GM20000 (cell line): ENCODE data around the gene PEDS1.
A peak's percentile ranks its signal among the peaks of the same experiment; 100 is the strongest.
"Not testable (repeated sequence)": the region's sequence is repeated elsewhere in the genome, so short reads cannot be mapped to it uniquely, and the experiment has no call there.

Experiments
- DNase-seq: peaks from one replicate; pipeline ENCODE4 v3.0.0; 2012; ENCODE audit warnings: low spot score
- TF ChIP-seq, protein P1 (sequence below): IDR thresholded peaks from 2 replicates; pipeline ENCODE4 v1.5.1; 2012; ENCODE audit warnings: mild to moderate bottlenecking, control low read depth; ENCODE audit errors: extremely low read depth, missing control alignments

Gene PEDS1

DNA sequence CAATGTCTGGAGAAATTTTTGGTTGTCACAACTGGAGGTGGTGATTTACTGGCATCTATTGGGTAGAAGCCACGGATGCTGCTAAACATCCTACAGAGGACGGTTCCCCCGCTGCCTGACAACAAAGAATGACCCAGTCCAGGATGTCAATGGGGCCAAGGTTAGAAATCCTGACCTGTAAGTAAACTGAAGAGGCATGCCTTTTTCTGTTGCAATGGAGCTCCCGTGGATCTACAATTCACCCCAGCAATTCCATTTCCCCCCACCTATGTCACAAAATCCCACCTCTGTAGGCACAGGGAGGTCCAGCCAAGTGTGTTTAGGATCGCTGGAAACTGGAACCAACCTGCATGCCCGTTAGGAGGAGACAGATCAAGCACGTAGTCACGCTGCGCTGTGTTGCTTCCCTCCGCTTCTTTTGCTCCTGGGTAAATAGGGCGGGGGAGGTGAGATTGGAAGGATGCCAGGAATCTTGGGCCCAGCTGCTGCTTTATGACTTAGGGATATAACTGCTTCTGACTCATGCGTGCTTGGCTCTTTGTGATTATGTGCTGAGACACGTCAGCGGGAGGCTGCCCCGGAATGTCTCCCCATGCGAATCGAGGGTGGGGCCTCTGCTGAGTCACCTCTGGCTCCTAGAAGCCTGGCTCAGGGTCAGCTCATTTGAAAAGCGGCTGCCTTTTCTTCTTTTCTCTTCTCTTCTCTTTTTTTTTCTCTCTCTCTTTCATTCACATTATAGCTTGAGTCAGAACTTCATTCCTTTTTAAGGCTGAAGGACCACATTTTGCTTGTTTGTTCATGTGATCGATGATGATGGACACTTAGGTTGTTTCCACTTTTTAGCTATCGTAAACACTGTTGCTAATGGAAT is 12.4 kb upstream of the PEDS1 start:
- TF ChIP-seq, protein P1, sequence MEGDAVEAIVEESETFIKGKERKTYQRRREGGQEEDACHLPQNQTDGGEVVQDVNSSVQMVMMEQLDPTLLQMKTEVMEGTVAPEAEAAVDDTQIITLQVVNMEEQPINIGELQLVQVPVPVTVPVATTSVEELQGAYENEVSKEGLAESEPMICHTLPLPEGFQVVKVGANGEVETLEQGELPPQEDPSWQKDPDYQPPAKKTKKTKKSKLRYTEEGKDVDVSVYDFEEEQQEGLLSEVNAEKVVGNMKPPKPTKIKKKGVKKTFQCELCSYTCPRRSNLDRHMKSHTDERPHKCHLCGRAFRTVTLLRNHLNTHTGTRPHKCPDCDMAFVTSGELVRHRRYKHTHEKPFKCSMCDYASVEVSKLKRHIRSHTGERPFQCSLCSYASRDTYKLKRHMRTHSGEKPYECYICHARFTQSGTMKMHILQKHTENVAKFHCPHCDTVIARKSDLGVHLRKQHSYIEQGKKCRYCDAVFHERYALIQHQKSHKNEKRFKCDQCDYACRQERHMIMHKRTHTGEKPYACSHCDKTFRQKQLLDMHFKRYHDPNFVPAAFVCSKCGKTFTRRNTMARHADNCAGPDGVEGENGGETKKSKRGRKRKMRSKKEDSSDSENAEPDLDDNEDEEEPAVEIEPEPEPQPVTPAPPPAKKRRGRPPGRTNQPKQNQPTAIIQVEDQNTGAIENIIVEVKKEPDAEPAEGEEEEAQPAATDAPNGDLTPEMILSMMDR: no peak
- peak; percentile 88 for DNase-seq

GRCh38 chr20:50163570-50164317 is 10.2 kb upstream of the PEDS1 start:
- TF ChIP-seq, protein P1: no peak
- DNase-seq: no peak

DNA sequence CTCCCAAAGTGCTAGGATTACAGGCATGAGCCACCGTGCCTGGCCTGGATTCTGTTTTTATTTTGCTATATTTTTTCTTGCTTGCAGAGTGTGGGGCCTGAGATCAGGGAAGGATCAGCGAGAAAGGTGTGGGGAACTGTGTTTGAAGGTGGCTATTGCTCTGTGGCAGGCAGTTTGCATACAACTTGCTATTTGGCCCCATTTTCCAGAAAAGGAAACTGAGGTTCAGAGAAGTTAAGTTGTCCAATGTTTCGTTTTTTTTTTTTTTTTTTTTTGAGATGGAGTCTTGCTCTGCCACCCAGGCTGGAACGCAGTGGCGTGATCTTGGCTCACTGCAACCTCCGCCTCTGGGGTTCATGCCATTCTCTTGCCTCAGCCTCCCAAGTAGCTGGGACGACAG is 8.0 kb upstream of the PEDS1 start:
- DNase-seq: not testable (repeated sequence)

- peak; percentile 54 for DNase-seq
- TF ChIP-seq, protein P1: no peak
Measured at GRCh38 chr20:50153153-50153499, 397 bp downstream of the PEDS1 start.

- DNase-seq: peak; percentile 32
Measured at GRCh38 chr20:50152394-50153152, 950 bp downstream of the PEDS1 start.

DNA sequence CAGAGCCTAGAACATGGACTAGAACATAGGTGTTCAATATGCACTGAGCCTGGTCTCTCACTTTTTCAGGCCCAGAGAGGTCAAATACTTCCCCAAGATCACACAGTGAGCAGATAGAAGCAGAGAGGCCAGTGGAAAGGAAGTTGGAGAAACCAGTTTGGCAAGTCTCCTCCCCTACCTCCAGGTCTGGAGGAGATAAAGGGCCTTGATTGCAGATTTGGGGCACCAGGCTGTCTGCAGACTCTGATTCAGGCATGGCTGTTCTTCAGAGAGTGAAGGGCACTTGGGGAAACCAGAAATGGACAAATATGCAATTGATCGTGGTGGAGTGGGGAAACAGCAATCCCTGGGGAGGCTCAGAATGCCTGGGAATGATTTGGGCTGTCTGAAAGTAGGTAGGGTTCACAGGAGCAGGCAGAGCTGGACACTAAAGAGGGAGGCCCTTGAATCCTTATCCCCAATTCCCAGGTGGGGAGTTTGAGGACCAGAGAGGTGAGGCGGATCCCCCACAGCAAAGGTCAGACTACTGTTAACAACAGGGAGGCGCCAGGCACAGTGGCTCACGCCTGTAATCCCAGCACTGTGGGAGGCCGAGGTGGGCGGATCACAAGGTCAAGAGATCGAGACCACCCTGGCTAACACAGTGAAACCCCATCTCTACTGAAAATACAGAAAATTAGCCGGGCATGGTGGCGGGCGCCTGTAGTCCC is 2.3 kb downstream of the PEDS1 start:
- DNase-seq: no peak
- TF ChIP-seq, protein P1: no peak

More at GRCh38 chr20:50152394-50153152, 950 bp downstream of the PEDS1 start:
- TF ChIP-seq, protein P1: no peak

DNA sequence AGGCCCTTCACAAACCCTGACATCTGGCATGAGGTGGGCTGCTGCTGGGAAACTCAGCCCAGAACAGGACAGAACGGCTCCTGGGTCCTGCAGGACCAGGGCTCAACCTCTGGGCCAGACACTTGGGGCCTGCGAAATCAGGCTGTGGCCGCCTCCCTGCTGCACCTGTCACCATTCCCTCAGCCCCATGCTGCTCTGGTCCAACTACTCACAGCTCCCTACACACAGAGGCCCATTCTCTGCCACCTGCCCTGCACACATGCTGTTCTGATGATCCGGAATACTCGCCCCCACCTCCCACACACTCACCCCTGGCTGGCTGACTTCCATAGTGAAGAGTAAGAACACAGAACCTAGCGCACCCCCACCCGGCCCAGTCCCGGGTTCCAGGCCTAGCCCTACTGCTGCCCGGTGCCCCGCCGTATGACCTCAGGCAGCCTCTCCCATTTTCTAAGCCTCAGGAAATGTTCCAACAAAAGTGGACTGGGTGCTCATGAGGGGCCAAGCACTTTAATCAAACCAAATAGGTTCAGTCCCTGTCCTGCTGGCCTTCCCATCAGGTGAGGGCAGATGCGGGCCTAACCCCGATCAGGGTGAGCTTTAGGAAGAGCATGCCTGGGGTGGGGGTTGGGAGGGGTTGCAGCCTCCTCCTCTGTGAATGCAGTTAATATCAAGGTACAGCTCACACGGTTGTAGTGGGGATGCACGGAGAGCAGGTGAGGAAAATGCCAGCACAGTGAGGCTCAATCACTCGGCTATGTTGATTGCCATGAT is 3.9 kb downstream of the PEDS1 start:
- TF ChIP-seq, protein P1: no peak
- DNase-seq: no peak
